ENCODE data around the gene CHCHD2. TPM values are rescaled to one million over a fixed set of nuclear protein-coding genes. Genes with fewer than 3 reads are reported as not detected.
"Not testable (repeated sequence)": the region's sequence is repeated elsewhere in the genome, so short reads cannot be mapped to it uniquely, and the experiment has no call there.

Gene CHCHD2
- total RNA-seq, 4 donors from 2014 or later, result 296 to 475 (median 347) TPM

DNA sequence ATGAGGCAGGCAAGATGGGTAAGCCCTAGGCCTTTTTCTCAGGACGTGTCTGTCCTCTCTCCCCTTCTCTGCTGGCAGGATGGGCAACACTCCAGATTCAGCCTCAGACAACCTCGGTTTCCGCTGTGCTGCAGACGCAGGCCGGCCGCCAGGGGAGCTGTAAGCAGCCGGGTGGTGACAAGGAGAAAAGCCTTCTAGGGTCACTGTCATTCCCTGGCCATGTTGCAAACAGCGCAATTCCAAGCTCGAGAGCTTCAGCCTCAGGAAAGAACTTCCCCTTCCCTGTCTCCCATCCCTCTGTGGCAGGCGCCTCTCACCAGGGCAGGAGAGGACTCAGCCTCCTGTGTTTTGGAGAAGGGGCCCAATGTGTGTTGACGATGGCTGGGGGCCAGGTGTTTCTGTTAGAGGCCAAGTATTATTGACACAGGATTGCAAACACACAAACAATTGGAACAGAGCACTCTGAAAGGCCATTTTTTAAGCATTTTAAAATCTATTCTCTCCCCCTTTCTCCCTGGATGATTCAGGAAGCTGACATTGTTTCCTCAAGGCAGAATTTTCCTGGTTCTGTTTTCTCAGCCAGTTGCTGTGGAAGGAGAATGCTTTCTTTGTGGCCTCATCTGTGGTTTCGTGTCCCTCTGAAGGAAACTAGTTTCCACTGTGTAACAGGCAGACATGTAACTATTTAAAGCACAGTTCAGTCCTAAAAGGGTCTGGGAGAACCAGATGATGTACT lies 26.7 kb downstream of the CHCHD2 start:
- no peak for TF ChIP-seq POLR2A (IDR thresholded peaks at IDR 0.05)
- peak in 4 of 6 experiments; percentile 37 to 58 (median 45) for TF ChIP-seq CTCF (IDR thresholded peaks at IDR 0.05)
- peaks cover 0 to 55% (median 5%) of the 10 kb centered on the region in 3 donors for H3K36me3 ChIP-seq
- H3K27me3 ChIP-seq, result no peaks in the 10 kb centered on the region
- 46 to 52% methylated on average over 2 to 10 of the region's 12 CpGs for WGBS, 2 donors
- DNase-seq, result no peak
- H3K4me1 ChIP-seq, result peaks cover 6 to 33% (median 14%) of the 10 kb centered on the region in 3 donors
- H3K4me3 ChIP-seq, result no peak overlapping the region
- peak overlapping the region; percentile 51 to 84 (median 62) for H3K27ac ChIP-seq
- no peaks in the 10 kb centered on the region for H3K9me3 ChIP-seq
- intact Hi-C loops (cut with DNase I), result no loop called here

DNA sequence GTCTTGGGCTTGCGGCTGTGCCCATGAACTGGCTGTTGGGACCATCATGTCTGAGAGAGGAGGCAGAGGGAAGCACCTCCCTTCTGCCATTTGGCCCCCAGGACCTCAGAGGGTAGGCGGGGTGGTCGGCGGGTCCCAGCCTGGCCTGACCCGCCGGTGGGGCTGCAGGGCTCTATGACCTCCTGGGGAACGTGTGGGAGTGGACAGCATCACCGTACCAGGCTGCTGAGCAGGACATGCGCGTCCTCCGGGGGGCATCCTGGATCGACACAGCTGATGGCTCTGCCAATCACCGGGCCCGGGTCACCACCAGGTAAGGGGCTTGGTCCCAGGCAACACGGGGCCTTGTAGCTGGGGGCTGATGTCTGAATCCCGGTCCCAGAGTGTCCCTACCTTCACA lies 28.1 kb downstream of the CHCHD2 start:
- no peak for DNase-seq

DNA sequence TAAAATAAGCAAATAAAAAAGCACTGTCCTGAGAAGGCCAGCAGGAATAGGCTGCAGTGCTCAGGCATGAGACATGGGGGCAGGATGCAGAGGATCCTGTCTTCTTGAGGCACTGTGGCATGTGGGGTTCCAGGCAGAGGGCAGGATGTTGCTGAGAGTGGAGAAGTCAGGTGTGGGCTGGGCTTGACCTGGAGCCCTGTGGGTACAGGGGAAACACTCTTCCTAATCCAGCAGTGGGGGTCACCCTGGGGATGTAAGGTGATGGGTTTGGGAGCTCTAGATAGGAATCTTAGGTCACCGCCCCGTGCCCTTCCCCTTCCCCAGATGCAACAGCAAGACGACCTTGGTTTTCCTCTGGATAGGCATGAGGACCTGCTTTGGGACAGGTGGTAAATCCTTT lies 28.6 kb downstream of the CHCHD2 start:
- intact Hi-C loops (cut with DNase I), result no loop called here
- Histone ChIP-seq H3K27me3 (no peaks in the 10 kb centered on the region), H3K27ac (no peak overlapping the region), H3K9me3 (no peaks in the 10 kb centered on the region), H3K4me1 (peaks cover 6 to 31% (median 12%) of the 10 kb centered on the region in 3 donors), H3K36me3 (peaks cover 0 to 63% (median 5%) of the 10 kb centered on the region in 3 donors), H3K4me3 (no peak overlapping the region)
- WGBS, 2 donors, result 60 to 80% methylated on average over 1 of the region's 3 CpGs
- DNase-seq, result no peak
- TF ChIP-seq POLR2A (IDR thresholded peaks at IDR 0.05), result no peak
- no peak for TF ChIP-seq CTCF (IDR thresholded peaks at IDR 0.05)

More for the DNA sequence above, 28.1 kb downstream of the CHCHD2 start:
- intact Hi-C loops (cut with DNase I), result no loop called here
- WGBS, 2 donors, result 90 to 91% methylated on average over 14 of the region's 16 CpGs
- Histone ChIP-seq H3K9me3 (no peaks in the 10 kb centered on the region), H3K27ac (no peak overlapping the region), H3K36me3 (peaks cover 0 to 58% (median 5%) of the 10 kb centered on the region in 3 donors), H3K4me3 (no peak overlapping the region), H3K27me3 (no peaks in the 10 kb centered on the region), H3K4me1 (peaks cover 6 to 34% (median 14%) of the 10 kb centered on the region in 3 donors)
- TF ChIP-seq CTCF (IDR thresholded peaks at IDR 0.05) (no peak), POLR2A (IDR thresholded peaks at IDR 0.05) (no peak)

GRCh38 chr7:56074371-56074791 lies 31.9 kb downstream of the CHCHD2 start:
- intact Hi-C loops (cut with DNase I), result loop anchor here (5.0 kb wide), 1 partner anchor 67 kb away; no protein-coding TSS in a partner anchor
- H3K27ac ChIP-seq, result peak overlapping the region in 3 of 4 donors; percentile 33 to 49 (median 39)
- peak; percentile 18 for DNase-seq
- TF ChIP-seq POLR2A (IDR thresholded peaks at IDR 0.05), result no peak
- peak; percentile 87 to 97 (median 94) for TF ChIP-seq CTCF (IDR thresholded peaks at IDR 0.05)
- H3K36me3 ChIP-seq, result peaks cover 0 to 69% (median 13%) of the 10 kb centered on the region in 3 donors
- WGBS, 2 donors, result 5 to 6% methylated on average over 11 to 13 of the region's 19 CpGs
- peaks cover 3 to 21% (median 9%) of the 10 kb centered on the region in 3 donors for H3K4me1 ChIP-seq
- H3K27me3 ChIP-seq, result no peaks in the 10 kb centered on the region
- H3K9me3 ChIP-seq, result no peaks in the 10 kb centered on the region
- no peak overlapping the region for H3K4me3 ChIP-seq

DNA sequence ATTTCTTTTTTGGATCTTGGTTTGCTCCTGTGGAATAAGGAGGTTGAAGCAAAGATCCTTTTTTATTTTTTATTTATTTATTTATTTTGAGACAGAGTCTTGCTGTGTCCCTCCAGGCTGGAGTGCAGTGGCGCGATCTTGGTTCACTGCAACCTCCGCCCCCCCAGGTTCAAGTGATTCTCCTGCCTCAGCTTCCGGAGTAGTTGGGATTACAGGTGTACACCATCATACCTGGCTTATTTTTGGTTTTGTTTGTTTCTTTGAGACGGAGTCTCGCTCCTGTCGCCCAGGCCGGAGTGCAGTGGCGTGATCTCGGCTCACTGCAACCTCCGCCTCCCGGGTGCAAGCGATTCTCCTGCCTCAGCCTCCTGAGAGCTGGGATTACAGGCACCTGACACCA lies 39.9 kb downstream of the CHCHD2 start:
- WGBS, 2 donors, result 96 to 99% methylated on average over 3 to 13 of the region's 13 CpGs
- H3K9me3 ChIP-seq; H3K27ac ChIP-seq; H3K27me3 ChIP-seq; DNase-seq; intact Hi-C loops (cut with DNase I); H3K4me3 ChIP-seq: not testable (repeated sequence)
- Histone ChIP-seq H3K4me1 (peaks cover 0 to 36% (median 12%) of the 10 kb centered on the region in 3 donors), H3K36me3 (peaks cover 0 to 63% (median 12%) of the 10 kb centered on the region in 3 donors)

Measured in esophagus squamous epithelium (tissue), 5 donors.